ENCODE measurements around the gene KCTD20.
"Not testable (repeated sequence)": the region's sequence is repeated elsewhere in the genome, so short reads cannot be mapped to it uniquely, and the experiment has no call there.

The KCTD20 gene

DNA sequence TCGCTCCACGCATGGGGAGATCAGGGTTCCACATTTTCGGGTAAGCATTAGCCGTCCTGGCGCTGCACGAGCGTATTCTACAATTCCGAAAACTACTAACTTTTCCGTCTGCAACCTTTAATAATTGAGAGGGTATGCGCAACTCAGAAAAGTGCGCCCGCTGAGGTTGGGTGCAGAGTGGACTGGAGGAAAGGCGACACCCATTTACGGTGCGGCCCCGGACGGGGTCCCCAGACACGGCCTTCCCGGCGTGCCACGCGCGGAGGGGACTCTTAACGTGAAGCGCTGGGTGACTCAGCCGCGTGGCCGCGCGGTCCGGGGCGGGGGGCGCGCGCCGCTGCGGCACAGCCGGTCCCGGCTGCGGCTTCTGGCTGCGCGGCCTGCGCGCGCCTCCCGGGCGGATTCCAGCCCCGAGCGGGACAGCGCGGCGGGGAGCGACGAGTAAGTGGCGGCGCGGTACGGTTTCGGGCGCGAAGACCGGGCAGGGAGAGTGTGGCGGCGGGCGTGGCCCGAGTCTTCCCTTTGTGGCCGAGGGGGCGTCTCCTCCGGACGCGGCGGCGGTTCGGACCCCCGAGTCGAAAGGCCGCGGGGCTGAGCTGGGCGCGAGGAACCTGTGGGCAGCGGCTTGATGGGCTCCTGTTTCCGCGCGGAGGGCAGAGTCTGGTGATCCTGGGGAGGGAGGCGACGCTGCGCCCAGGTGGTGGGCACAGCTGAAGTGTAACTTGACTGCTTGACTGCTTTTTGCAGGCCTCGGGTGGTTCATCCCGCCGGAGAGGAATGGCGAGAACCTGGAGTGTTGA lies at the start of gene KCTD20, which contains the start of gene PXT1:
TSS of gene KCTD20 (plus strand) at position 330 of the 800 bp plus-strand sequence. CDS start 27,098 bp downstream, outside the sequence.
TSS of gene PXT1 (minus strand) at position 184 of the 800 bp plus-strand sequence. CDS start 16,772 bp downstream, outside the sequence.
- peak; percentile 87 for DNase-seq

DNA sequence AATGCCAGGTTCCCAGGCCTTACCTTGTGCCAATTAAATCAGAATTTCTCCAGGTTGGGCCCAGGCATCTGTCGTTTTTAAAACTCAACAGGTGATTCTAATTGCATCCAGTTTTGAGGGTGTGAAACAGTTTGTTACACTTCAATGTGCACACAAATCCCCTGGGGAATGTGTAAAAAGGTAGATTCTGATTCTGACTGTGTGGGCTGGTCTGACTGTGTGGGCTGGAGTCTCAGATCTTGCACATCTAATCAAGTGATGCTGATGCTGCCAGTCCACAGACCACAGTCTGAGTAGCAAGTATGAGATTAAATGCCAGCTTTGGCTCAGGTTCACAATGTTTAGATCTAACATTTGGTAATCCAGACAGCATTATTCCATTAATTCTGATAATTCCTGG lies 42.8 kb upstream of the KCTD20 start:
- DNase-seq, result no peak

DNA sequence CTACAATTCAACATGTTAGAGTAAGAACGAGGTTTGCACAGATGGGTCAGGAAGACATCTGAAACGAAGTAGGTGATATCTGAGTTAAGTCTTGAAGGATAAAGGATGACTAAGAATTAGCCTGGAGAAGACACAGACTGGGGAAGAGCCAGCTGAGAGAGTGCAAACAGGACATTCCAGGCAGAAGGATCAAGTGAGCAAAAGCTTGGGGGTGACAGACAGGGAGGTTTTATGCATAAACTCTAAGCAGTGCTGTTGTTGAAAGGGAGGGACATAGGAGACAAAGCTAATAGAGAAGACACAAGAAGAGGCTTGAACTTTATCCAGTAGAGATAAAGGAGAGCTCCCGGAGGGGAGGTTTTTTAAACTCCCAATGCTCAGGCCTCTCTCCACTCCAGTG lies 40.3 kb upstream of the KCTD20 start:
- DNase-seq, result no peak

DNA sequence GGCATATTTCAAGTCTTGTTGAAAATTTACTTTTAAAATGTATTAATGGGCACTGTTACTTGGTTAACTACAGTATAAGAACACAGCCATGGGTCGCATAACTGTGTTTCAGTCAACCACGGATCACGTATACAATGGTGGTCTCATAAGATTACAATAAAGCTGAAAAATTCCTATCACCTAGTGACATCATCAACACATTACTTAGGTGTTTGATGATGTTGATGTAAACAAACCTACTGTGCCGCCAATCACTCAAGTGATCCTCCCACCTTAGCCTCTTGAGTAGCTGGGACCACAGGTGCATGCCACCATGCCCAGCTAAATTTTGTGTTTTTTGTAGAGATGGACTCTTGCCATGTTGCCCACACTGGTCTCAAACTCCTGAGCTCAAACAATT lies 38.6 kb upstream of the KCTD20 start:
- no peak for DNase-seq

DNA sequence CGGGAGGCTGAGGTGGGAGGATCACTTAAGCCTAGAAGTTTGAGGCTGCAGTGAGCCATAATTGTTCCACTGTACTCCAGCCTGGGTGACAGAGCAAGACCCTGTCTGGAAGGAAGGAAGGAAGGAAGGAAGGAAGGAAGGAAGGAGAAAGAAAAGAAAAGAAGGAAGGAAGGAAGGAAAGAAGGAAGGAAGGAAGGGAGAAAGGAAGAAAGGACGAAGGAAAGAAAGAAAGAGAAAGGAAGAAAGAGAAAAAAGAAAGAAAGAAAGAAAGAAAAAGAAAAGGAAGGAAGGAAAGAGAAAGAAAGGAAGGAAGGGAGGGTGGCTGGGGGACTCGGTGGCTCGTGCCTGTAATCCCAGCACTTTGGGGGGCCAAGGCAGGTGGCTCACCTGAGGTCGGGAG lies 33.1 kb upstream of the KCTD20 start:
- not testable (repeated sequence) for DNase-seq

DNA sequence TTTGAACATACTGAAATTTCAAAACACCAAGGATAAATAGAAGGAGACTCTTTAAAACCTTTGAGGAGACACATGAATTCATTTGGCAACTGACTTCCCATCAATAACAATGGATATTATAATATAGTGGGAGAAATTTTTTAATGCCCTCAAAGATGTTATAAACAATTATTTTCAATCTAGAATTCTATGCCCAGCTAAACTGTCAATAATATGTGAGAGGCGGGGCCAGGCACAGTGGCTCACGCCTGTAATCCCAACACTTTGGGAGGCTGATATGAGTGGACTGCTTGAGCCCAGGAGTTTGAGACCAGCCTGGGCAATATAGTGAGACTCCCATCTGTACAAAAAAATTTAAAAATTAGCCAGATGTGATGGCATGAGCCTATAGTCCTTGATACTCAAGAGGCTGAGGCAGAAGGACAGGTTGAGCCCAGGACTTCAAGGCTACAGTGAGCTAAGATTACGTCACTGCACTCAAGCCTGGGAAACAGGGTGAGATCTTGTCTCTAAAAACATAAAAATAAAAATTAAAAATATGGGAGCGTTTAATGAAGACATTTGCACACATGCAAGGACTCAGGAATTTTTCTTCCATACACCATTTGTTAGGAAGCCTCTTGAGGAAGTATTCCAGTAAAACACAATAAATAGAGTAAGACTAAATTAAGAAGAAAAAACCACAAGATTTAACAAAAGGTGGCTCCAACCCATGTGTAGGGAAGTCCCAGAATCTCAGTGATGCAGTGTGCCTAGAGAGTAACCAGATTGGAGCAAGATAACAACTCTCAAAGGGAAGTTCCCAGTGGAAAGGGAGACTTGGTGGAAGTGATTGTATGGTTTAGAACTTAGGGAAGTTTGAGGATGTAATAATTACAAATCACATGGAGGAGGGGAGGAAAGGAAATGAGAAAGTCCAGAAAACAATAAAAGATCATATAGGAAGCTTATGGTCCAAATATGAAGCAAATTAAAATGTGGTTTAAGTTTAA lies 29.0 kb upstream of the KCTD20 start:
- no peak for DNase-seq

DNA sequence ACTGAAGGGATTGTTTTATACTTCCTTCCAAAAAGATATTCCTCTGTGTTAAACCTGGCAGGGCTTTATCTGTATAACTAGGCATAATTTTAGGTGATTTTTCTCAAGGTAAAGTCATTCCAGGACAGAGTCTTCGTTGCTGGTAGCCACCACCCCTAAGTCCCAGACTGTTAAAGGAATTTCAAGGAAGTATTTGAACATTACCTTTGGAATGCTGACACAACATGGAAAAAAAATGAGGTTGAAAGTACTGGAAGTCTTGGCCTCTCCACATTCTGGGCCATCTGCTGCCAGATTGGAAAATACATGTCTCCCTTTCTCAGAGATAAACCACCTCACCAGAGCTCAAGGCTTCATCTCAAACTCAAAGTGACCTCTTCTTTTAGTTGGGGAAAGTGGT lies 28.3 kb upstream of the KCTD20 start:
- DNase-seq, result no peak

DNA sequence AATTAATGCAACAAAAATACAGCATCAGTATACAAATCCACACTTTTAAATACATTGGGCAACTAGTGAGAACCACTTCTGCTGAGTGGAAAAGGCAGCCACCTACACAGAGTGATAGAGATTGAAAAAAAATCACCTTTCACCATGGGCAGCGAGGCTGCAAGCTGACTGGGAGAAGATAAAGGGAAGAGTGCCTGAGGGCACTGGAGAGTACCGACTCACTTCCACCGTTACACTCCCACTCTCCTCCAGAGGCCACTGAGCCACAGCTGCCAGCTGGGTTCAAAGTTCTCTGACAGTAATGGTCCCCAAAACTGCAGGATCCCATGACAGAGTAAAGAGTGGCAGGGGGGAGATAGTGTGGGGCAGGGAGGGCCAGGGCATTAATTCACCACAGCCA lies 24.2 kb upstream of the KCTD20 start:
- DNase-seq, result no peak

DNA sequence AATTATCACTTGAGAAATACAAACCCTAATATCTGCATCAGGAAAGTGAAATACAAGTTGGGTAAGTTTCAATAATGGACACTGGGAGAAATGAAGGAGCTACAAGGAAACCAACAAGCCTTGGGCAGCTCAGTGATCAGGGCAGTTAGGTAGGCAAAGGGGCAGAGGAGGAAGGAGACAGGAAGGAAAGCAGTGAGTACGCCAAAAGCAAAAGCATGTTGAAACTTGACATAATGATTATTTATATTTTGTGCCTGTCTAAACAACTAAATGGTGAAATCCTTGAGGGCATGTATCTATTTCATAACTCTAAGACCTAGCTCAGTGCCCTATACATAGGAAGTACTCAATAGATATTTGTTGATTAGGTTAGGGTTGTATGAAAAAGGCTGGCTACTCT lies 23.5 kb upstream of the KCTD20 start:
- no peak for DNase-seq

DNA sequence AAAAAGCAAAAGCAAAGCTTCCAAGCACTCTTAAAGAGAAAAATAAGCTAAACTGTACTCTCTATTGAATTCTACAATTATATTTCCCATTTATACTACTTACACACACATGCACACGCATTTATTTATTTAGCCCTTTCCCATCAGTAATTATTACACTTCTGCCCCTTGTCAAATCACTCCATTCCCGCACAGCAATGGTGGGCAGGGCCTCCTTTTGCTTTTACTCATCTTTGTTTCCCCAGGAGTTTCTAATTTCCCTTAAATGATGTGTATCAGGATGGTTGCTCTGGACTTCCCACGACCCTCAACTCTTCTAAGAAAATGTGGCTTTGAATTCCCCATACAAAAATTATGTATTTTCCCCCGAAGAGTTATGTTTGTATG lies 20.1 kb upstream of the KCTD20 start:
- no peak for DNase-seq

DNA sequence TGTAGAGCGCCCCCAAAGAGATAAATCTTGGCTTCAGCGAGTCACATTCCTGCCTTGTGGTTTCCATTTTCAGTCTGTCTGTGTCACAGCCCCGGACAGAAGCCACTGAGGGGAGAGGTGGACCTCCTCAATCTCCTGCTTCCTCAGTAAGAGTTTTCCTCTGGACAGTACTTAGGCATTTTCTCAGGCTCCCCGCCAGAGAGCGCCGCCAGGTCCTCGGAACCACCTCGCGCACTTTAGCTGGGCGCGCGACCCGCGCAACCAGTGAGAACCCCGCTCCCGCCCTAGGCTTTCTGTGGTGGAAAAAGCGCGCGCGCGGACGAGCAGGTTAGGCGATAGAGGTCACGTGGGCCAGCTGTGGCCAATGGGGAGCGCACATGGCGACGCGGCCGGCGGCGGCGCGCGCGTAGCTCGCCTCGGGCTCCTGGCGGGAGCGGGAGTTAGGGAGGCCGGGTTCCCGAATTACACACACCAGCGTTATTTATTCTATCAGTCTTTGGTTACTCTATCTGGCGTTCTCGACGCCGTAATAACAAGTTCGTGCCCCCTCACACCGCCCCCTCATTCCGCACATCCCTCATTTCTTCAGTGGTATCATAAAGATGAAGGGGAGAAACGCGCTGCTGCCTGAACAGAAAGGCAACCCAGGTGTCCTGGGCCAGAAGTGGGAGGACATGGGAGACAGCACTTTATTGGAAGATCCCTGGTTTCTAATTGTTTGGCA lies 19.5 kb upstream of the KCTD20 start:
- DNase-seq, result peak; percentile 94

DNA sequence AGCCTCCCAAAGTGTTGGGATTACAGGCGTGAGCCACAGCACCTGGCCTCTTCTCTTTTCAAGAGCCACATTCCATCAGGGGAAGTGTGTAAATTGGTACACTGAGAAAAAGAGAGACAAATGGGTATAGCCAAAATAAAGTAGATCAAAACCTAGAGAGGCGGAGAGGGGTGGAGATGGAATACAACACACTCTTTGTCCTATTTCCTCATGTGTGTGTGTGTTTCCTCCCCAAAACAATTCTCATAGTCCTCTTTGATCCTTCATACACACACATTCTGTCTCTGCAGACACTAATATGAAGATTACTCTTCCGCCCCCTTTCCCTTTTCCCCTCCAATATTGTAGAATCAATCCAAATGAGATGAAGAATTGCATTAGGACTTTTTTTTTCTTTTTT lies 16.2 kb upstream of the KCTD20 start:
- no peak for DNase-seq

DNA sequence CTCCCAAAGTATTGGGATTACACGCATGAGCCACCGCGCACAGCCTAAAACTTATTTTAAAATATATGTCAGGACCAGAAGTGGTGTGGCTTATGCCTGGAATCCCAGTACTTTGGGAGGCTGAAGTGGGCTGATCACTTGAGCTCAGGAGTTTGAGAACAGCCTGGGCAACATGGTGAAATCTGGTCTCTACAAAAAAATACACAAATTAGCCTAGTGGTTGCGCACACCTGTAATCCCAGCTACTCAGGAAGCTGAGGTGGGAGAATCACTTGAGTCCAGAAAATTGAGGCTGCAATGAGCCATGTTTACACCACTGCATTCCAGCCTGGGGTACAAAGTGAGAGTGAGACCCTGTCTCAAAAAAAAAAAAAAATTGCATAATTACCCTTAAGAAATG lies 13.9 kb upstream of the KCTD20 start:
- no peak for DNase-seq

DNA sequence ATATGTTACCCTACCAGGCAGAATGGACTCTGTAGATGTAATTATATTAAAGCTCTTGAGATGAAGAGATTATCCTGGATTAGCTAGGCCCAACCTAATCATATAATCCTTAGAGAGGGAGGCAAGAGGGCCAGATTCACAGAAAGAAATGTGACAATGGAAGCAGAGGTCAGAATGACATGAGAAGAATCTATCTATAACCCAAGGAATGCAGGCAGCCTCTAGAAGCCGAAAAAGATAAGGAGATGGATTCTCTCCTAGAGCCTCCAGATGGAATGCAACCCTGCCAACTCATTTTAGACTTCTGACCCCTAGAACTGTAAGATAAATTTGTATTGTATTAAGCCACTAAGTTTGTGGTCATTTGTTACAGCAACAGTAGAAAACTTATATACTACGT lies 12.4 kb upstream of the KCTD20 start:
- DNase-seq, result no peak

DNA sequence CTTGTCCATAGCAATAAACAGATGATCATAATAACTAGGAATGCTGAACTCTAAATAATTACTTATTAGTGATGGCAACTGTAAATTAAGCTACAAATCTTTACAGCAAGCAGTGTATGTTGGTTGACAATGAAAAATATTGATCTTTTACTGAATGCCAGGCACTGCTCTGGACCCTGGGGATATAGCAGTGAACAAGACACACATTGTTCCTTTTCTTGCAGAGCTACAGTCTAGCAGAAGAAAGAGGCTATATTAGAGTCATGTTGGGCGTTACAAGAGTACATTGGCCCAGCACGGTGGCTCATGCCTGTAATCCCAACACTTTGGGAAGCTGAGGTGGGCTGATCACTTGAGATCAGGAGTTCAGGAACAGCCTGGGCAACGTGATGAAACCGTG lies 11.6 kb upstream of the KCTD20 start:
- no peak for DNase-seq

DNA sequence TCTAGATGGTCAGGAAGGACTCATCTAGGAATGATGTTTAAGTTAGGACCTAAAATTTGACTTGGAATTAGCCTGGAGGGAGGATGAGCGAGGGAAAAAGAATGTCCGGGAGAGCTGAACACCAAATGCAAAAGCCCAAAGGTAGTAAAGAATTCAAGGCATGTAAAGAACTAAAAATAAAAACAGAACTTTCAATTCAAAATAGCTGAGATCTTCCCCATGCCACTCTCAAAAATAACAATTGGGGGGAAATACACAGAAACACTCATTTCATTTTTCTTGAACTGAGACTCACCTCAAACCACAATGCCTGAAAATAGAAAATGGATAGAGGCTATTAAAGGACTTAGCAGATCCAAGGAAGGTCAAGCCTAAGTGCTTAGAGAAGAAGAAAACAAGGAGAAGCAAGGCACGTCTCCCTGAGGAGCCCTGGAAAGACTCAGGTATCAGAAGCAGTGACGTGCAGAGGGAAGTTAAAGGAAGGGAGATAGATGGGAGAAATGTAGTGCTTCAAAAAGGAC lies 10.6 kb upstream of the KCTD20 start:
- DNase-seq, result no peak

DNA sequence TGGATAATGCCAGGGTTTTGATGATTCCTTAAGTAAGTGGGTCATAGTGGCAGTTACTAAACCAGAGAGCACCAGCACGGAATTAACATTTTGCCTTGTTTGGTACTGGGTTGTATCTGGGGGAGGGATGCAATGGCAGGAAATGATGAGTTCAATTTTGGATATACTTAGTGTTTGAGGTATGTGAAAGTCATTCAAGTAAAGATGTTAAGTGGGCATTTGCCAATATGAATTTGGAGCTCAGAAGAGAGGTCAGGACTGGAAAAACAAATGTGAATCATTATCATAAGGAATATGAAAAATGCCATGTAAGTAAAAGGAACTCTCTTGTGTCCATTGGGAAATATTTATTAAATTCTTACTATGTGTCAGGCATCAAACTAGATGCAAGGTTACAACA lies 6.3 kb upstream of the KCTD20 start:
- DNase-seq, result no peak

DNA sequence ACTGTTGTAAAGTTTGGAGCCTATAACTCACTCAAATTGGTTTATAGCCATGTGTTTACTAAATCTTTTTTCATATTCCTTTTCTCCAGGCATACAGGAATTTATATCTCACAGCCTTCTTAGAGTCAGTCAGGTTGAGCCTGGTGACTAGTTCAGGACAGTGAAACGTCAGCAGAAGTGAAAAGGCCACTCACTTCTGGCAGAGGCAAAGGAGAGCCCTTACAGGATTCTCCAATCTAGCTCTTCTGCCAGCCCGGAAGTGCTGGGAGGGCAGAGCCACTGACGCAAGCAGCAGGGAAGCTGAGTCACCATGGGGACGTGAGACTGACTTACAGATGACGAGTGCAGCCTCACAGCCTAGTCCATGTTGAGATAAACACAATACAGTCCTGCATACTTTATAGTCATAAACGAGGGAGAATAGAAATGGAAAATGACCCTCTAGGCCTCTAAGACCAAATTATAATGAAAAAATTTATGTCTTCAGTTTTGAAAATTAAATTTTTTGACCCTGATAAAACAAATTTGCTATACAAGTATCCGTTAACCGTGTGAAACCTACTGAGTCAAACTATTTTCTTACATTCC lies 1.4 kb upstream of the KCTD20 start:
- DNase-seq, result peak; percentile 88

DNA sequence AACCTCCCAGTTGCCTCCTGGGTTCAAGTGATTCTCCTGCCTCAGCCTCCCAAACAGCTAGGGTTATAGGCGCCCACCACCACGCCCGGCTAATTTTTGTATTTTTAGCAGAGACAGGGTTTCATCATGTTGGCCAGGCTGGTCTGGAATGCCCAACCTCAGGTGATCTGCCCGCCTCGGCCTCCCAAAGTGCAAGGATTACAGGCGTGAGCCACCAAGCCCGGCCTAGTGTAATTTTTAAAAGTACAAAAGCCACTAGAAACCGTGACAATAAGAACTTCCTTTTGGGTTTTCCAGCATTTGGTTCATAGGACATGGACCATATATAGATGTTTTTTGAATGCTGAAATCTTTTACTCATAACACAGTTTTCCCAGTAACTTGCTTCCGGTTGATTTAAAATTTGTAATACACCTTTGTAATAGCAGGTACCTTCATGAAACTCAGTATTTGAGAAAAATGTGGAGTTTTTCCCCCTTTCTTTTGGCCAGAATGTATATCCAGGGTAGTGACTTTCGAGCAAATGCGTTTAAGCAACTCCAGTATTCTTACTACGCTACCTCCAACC lies 613 bp upstream of the KCTD20 start:
- DNase-seq, result no peak

DNA sequence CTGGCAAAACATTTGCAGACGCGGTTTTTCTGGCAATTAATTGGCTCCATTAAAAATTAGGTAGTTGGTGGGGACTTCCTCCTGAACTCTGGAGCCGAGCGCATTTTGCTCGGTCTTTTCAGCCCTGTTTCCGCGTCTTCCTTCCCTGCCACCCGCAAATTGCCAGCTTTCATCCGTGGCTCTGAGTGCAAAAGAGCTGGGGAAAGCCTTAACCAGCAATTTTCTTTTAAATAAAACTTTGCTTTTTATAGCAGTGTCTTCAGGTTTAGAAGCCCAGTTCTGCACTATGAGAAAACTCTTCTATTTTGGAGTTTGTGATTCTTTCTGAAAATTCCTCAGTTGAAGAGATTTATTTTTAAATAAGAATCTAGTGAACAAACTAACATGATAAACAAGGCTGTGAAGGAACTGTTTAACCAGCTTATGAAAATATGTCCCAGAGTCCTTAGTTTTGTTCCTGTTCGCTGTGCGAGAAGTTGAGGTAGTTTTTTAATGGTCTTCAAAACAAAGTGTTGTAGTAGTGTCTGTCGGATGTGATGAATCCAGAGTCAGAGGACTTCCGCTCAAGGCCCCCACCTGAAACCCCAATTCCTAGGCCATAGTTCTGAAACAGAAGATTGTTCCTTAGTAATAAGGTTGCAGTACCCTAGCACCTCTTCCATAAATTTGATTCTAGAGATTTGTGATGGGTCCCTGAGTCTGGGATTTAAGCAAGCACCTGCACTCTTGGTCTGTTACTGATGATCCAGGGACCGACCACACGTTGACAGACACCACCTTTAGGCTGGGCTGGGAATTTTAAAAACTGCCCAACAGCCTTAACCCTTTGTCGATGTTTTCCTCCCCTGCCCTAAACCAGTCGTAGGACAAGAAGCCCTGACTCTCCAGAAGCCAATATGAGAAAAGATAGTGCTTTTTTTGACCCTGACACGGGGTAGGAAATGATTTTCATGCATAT lies 950 bp downstream of the KCTD20 start:
- no peak for DNase-seq

DNA sequence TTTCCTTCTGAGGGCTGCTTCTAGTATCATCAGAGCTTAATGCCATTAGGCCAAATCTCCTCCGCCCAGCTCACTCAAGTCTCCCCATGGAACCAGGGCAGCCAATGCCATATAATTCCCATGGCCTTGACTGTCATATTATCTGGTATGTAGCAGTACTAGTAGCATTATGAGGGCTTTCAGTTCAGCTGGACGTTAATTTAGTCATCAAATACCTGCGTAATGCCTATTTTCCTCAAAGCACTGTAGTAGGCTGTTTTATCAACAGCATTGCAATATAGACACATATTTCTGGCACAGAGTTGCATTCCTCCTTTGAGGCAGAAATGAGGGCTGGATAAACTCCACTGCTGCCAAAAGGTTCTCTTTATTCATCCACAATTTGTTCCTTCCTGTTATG lies 1.7 kb downstream of the KCTD20 start:
- no peak for DNase-seq

Measured in KG1 (cell line).